ENCODE measurements around the gene AHNAK.

GRCh38 chr11:62538470-62539237, 8.0 kb downstream of the AHNAK start:
- TF ChIP-seq, protein P1, sequence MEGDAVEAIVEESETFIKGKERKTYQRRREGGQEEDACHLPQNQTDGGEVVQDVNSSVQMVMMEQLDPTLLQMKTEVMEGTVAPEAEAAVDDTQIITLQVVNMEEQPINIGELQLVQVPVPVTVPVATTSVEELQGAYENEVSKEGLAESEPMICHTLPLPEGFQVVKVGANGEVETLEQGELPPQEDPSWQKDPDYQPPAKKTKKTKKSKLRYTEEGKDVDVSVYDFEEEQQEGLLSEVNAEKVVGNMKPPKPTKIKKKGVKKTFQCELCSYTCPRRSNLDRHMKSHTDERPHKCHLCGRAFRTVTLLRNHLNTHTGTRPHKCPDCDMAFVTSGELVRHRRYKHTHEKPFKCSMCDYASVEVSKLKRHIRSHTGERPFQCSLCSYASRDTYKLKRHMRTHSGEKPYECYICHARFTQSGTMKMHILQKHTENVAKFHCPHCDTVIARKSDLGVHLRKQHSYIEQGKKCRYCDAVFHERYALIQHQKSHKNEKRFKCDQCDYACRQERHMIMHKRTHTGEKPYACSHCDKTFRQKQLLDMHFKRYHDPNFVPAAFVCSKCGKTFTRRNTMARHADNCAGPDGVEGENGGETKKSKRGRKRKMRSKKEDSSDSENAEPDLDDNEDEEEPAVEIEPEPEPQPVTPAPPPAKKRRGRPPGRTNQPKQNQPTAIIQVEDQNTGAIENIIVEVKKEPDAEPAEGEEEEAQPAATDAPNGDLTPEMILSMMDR (IDR thresholded peaks at IDR 0.05), result no peak
- no peak for TF ChIP-seq POLR2A (IDR thresholded peaks at IDR 0.05)
